Smooth muscle cell (in vitro differentiated cells): ENCODE data around the gene KCNN3. TPM values are rescaled to one million over a fixed set of nuclear protein-coding genes. Genes with fewer than 3 reads are reported as not detected.

Experiments used
- DNase-seq: peaks from one replicate; lab custom pipeline; 2025; ENCODE audit not compliant: unreplicated experiment; lab: John Stamatoyannopoulos, UW
- H2AFZ ChIP-seq: fragments of 200-600 bp; sonication (generic); 2 replicates; pipeline ENCODE4 v1.6.0; 2016; ENCODE audit warnings: antibody characterized with exemption, low read depth, mild to moderate bottlenecking
- H3F3A ChIP-seq: fragments of 200-600 bp; sonication (generic); 2 replicates; pipeline ENCODE4 v1.6.0; 2017; ENCODE audit warnings: antibody characterized with exemption, low read depth
- H3K27ac ChIP-seq: fragments of 200-600 bp; sonication (generic); 2 replicates; pipeline ENCODE4 v1.5.1; 2016; ENCODE audit warnings: low read depth, mild to moderate bottlenecking
- H3K27me3 ChIP-seq: fragments of 200-600 bp; sonication (generic); 2 replicates; pipeline ENCODE4 v1.6.1; 2016; ENCODE audit warnings: low read depth, mild to moderate bottlenecking
- H3K36me3 ChIP-seq: fragments of 200-600 bp; sonication (generic); 2 replicates; pipeline ENCODE4 v1.5.1; 2016; ENCODE audit warnings: low read depth
- H3K4me1 ChIP-seq: fragments of 200-600 bp; sonication (generic); 2 replicates; pipeline ENCODE4 v1.5.1; 2016; ENCODE audit warnings: low read depth
- H3K4me2 ChIP-seq: fragments of 200-600 bp; sonication (generic); 2 replicates; pipeline ENCODE4 v1.6.0; 2016; ENCODE audit warnings: mild to moderate bottlenecking
- H3K4me3 ChIP-seq: fragments of 200-600 bp; sonication (generic); 2 replicates; pipeline ENCODE4 v1.5.1; 2016; ENCODE audit warnings: mild to moderate bottlenecking
- H3K79me2 ChIP-seq: fragments of 200-600 bp; sonication (generic); 2 replicates; pipeline ENCODE4 v1.6.0; 2016; ENCODE audit warnings: low read depth, mild to moderate bottlenecking
- H3K9ac ChIP-seq: fragments of 200-600 bp; sonication (generic); 2 replicates; pipeline ENCODE4 v1.6.0; 2016; ENCODE audit warnings: low read depth
- H3K9me3 ChIP-seq: fragments of 200-600 bp; sonication (generic); replicated peaks from 2 replicates; pipeline ENCODE4 v1.5.1; 2016; ENCODE audit warnings: low read depth
- H4K20me1 ChIP-seq: fragments of 200-600 bp; sonication (generic); 2 replicates; pipeline ENCODE4 v1.6.0; 2016; ENCODE audit warnings: low read depth
- CTCF ChIP-seq: fragments of 200-600 bp; sonication (generic); IDR thresholded peaks from 2 replicates; pipeline ENCODE4 v1.5.1; 2017; ENCODE audit warnings: borderline replicate concordance, mild to moderate bottlenecking, antibody characterized with exemption; ENCODE audit not compliant: insufficient read depth, poor library complexity, severe bottlenecking
- WGBS: methylation state at CpG from one replicate; pipeline ENCODE4 v1.1.7; 2016; ENCODE audit warnings: low lambda C conversion rate; 5-methylcytosine and 5-hydroxymethylcytosine counted together
- polyA plus RNA-seq: library from polyadenylated mRNA; unstranded; fragments of >200 nt; fragmentation: Nextera tagmentation; extraction: Ambion mirVana; gene quantifications from 2 replicates; pipeline ENCODE4 v1.2.1, GENCODE V29; 2016
- total RNA-seq: library from RNA; depleted of rRNA; stranded (reverse); fragments of >200 nt; gene quantifications from 2 replicates; pipeline ENCODE4 v1.2.3, GENCODE V29; 2014

The KCNN3 gene
- total and polyA plus RNA-seq, 2 experiments from 2014 or later, result 0.18 to 0.77 TPM

- Histone ChIP-seq H3K4me2 (no peak overlapping the region), H3K4me3 (no peak overlapping the region), H3K9ac (no peak overlapping the region), H3K4me1 (no peaks in the 10 kb centered on the region), H3K79me2 (no peaks in the 10 kb centered on the region), H3K27me3 (no peaks in the 10 kb centered on the region), H2AFZ (no peak overlapping the region), H4K20me1 (no peaks in the 10 kb centered on the region), H3F3A (no peaks in the 10 kb centered on the region), H3K9me3 (peaks cover 3% of the 10 kb centered on the region), H3K27ac (no peak overlapping the region), H3K36me3 (no peaks in the 10 kb centered on the region)
- DNase-seq, result no peak
- no peak for TF ChIP-seq CTCF
- 91% methylated on average over 7 of the region's 7 CpGs for WGBS
Observed at GRCh38 chr1:154906621-154907081, 36.6 kb upstream of the KCNN3 start.

- no peaks in the 10 kb centered on the region for H3K9me3 ChIP-seq
- H3K79me2 ChIP-seq, result no peaks in the 10 kb centered on the region
- no peak overlapping the region for H3K27ac ChIP-seq
- no peak overlapping the region for H3K9ac ChIP-seq
- no peak overlapping the region for H3K4me2 ChIP-seq
- no peak for TF ChIP-seq CTCF
- H3K4me1 ChIP-seq, result no peaks in the 10 kb centered on the region
- no peaks in the 10 kb centered on the region for H3F3A ChIP-seq
- no peak overlapping the region for H2AFZ ChIP-seq
- H4K20me1 ChIP-seq, result no peaks in the 10 kb centered on the region
- H3K27me3 ChIP-seq, result no peaks in the 10 kb centered on the region
- H3K4me3 ChIP-seq, result no peak overlapping the region
- no peaks in the 10 kb centered on the region for H3K36me3 ChIP-seq
- no peak for DNase-seq
- WGBS, result 60% methylated on average over 3 of the region's 3 CpGs
Observed at GRCh38 chr1:154902938-154903566, 33.0 kb upstream of the KCNN3 start.

- H3K4me2 ChIP-seq, result no peak overlapping the region
- no peaks in the 10 kb centered on the region for H3K27me3 ChIP-seq
- no peak overlapping the region for H3K4me3 ChIP-seq
- no peak for TF ChIP-seq CTCF
- DNase-seq, result no peak
- no peak overlapping the region for H3K9ac ChIP-seq
- H3F3A ChIP-seq, result no peaks in the 10 kb centered on the region
- no peak overlapping the region for H3K27ac ChIP-seq
- no peaks in the 10 kb centered on the region for H3K79me2 ChIP-seq
- no peaks in the 10 kb centered on the region for H3K9me3 ChIP-seq
- H3K4me1 ChIP-seq, result no peaks in the 10 kb centered on the region
- 91% methylated on average over 1 of the region's 1 CpG for WGBS
- H3K36me3 ChIP-seq, result no peaks in the 10 kb centered on the region
- no peaks in the 10 kb centered on the region for H4K20me1 ChIP-seq
- no peak overlapping the region for H2AFZ ChIP-seq
Observed at GRCh38 chr1:154901591-154901990, 31.5 kb upstream of the KCNN3 start.

GRCh38 chr1:154899041-154899440 is 29.0 kb upstream of the KCNN3 start:
- TF ChIP-seq CTCF, result no peak
- no peak overlapping the region for H3K9ac ChIP-seq
- H2AFZ ChIP-seq, result no peak overlapping the region
- no peak overlapping the region for H3K27ac ChIP-seq
- no peak overlapping the region for H3K4me2 ChIP-seq
- H3K79me2 ChIP-seq, result no peaks in the 10 kb centered on the region
- H3K4me1 ChIP-seq, result no peaks in the 10 kb centered on the region
- H3K27me3 ChIP-seq, result no peaks in the 10 kb centered on the region
- no peaks in the 10 kb centered on the region for H4K20me1 ChIP-seq
- DNase-seq, result no peak
- H3K36me3 ChIP-seq, result no peaks in the 10 kb centered on the region
- no peaks in the 10 kb centered on the region for H3F3A ChIP-seq
- WGBS, result 93% methylated on average over 6 of the region's 6 CpGs
- H3K9me3 ChIP-seq, result no peaks in the 10 kb centered on the region
- no peak overlapping the region for H3K4me3 ChIP-seq
